Body of pancreas (tissue), 4 donors: ENCODE measurements around the gene NR6A1. TPM values are rescaled to one million over a fixed set of nuclear protein-coding genes. Genes with fewer than 3 reads are reported as not detected.

ENCODE experiments used
- ATAC-seq: fragments of 150-250 bp; one replicate; pipeline ENCODE4 v1.9.1; 2016
- DNase-seq, 4 donors: peaks; one replicate each; pipeline ENCODE4 v3.0.0-alpha.2; 2019
- H3K27ac ChIP-seq, 4 donors: fragments of 200-600 bp; sonication (generic); 1 replicate in 3 of 4; 2 replicates in 1 of 4; pipeline versions ENCODE4 v1.5.1 to v1.6.1; 2016 to 2019; ENCODE audit warnings: mild to moderate bottlenecking in 1 of 4, mixed read lengths in 1 of 4, moderate library complexity in 1 of 4
- H3K27me3 ChIP-seq, 2 donors: fragments of 200-600 bp; sonication (generic); one replicate each; pipeline ENCODE4 v1.6.0; 2016; ENCODE audit warnings: mild to moderate bottlenecking in 1 of 2
- H3K36me3 ChIP-seq, 2 donors: fragments of 200-600 bp; sonication (generic); replicated peaks in 1 of 2; 2 replicates each; pipeline ENCODE4 v1.5.1; 2016; ENCODE audit warnings: low read depth in 2 of 2; ENCODE audit not compliant: insufficient read depth in 1 of 2
- H3K4me1 ChIP-seq: fragments of 200-600 bp; sonication (generic); one replicate; pipeline ENCODE4 v1.6.0; 2016
- H3K4me3 ChIP-seq, 2 donors: fragments of 200-600 bp; sonication (generic); 1 replicate in 1 of 2; 2 replicates in 1 of 2; pipeline ENCODE4 v1.5.1; 2016 to 2019
- H3K9me3 ChIP-seq, 3 donors: fragments of 200-600 bp; sonication (generic); 1 replicate in 2 of 3; 2 replicates in 1 of 3; pipeline ENCODE4 v1.5.1; 2016
- CTCF ChIP-seq, 7 experiments: fragments of 450-650 bp in 4 of 7; fragments of 200-600 bp in 3 of 7; sonication (generic) in 3 of 7; IDR thresholded peaks; one replicate each; pipeline ENCODE4 v1.5.1; 2016 to 2019; ENCODE audit warnings: antibody characterized with exemption in 7 of 7
- POLR2A ChIP-seq, 3 donors: fragments of 450-650 bp; IDR thresholded peaks; one replicate each; pipeline ENCODE4 v1.6.1; 2016; ENCODE audit warnings: antibody characterized with exemption in 3 of 3, mild to moderate bottlenecking in 2 of 3
- WGBS, 2 donors: methylation state at CpG; one replicate each; pipeline ENCODE4 v1.1.5; 2017; 5-methylcytosine and 5-hydroxymethylcytosine counted together
- intact Hi-C: fragments of 100-400 bp; cut with DNase I; formaldehyde crosslinking; loops from one replicate; pipeline ENCODE4 v1.15.1; 2023
- total RNA-seq, 2 donors: library from RNA; depleted of rRNA; stranded (reverse); fragments of >200 nt; gene quantifications; one replicate each; pipeline ENCODE4 v1.1.0, GENCODE V29; 2016

NR6A1 gene
- total RNA-seq, 2 donors from 2014 or later, result 3.3 to 3.9 TPM

- intact Hi-C loops, result no loop called here
Observed at GRCh38 chr9:124501771-124502320, 269.3 kb downstream of the NR6A1 start.

GRCh38 chr9:124500796-124501611, 270.1 kb downstream of the NR6A1 start:
- intact Hi-C loops, result no loop called here
- H3K27me3 ChIP-seq, result peaks cover 0 to 20% of the 10 kb centered on the region in 2 donors
- ATAC-seq (no peak), DNase-seq (no peak)
- no peaks in the 10 kb centered on the region for H3K36me3 ChIP-seq
- H3K9me3 ChIP-seq, result no peaks in the 10 kb centered on the region
- TF ChIP-seq POLR2A (IDR thresholded peaks at IDR 0.05) (no peak), CTCF (IDR thresholded peaks at IDR 0.05) (no peak)
- peaks cover 19% of the 10 kb centered on the region for H3K4me1 ChIP-seq
- H3K4me3 ChIP-seq, result no peak overlapping the region
- H3K27ac ChIP-seq, result no peak overlapping the region
- 55 to 65% methylated on average over 5 to 12 of the region's 12 CpGs for WGBS, 2 donors

More at GRCh38 chr9:124501771-124502320, 269.3 kb downstream of the NR6A1 start:
- ATAC-seq (no peak), DNase-seq (no peak)
- no peaks in the 10 kb centered on the region for H3K36me3 ChIP-seq
- H3K27me3 ChIP-seq, result peaks cover 0 to 20% of the 10 kb centered on the region in 2 donors
- no peaks in the 10 kb centered on the region for H3K9me3 ChIP-seq
- 55 to 72% methylated on average over 11 of the region's 11 CpGs for WGBS, 2 donors
- no peak overlapping the region for H3K27ac ChIP-seq
- H3K4me1 ChIP-seq, result peaks cover 19% of the 10 kb centered on the region
- TF ChIP-seq POLR2A (IDR thresholded peaks at IDR 0.05) (no peak), CTCF (IDR thresholded peaks at IDR 0.05) (no peak)
- no peak overlapping the region for H3K4me3 ChIP-seq

- peaks cover 0 to 20% of the 10 kb centered on the region in 2 donors for H3K27me3 ChIP-seq
- no peaks in the 10 kb centered on the region for H3K36me3 ChIP-seq
- 81 to 87% methylated on average over 28 to 34 of the region's 40 CpGs for WGBS, 2 donors
- H3K27ac ChIP-seq, result no peak overlapping the region
- intact Hi-C loops, result no loop called here
- no peak for DNase-seq
- H3K4me1 ChIP-seq, result peaks cover 19% of the 10 kb centered on the region
- no peak overlapping the region for H3K4me3 ChIP-seq
- no peak for ATAC-seq
- H3K9me3 ChIP-seq, result no peaks in the 10 kb centered on the region
- TF ChIP-seq CTCF (IDR thresholded peaks at IDR 0.05) (no peak), POLR2A (IDR thresholded peaks at IDR 0.05) (no peak)
Observed at GRCh38 chr9:124500028-124500795, 270.9 kb downstream of the NR6A1 start.

- DNase-seq (no peak), ATAC-seq (no peak)
- H3K9me3 ChIP-seq, result no peaks in the 10 kb centered on the region
- no peak overlapping the region for H3K4me3 ChIP-seq
- peaks cover 13% of the 10 kb centered on the region for H3K4me1 ChIP-seq
- no peak for TF ChIP-seq CTCF (IDR thresholded peaks at IDR 0.05)
- no peak for TF ChIP-seq POLR2A (IDR thresholded peaks at IDR 0.05)
- H3K27me3 ChIP-seq, result peaks cover 0 to 18% of the 10 kb centered on the region in 2 donors
- H3K27ac ChIP-seq, result no peak overlapping the region
- 70 to 85% methylated on average over 3 of the region's 3 CpGs for WGBS, 2 donors
- intact Hi-C loops, result no loop called here
- no peaks in the 10 kb centered on the region for H3K36me3 ChIP-seq
Observed at GRCh38 chr9:124499216-124499615, 271.9 kb downstream of the NR6A1 start.
